NCI-H1930 (cell line): ENCODE measurements around the gene PTGES.

Source experiments
- DNase-seq, 2 experiments: peaks; one replicate each; lab custom pipeline; 2025; lab: John Stamatoyannopoulos, UW

The PTGES gene

DNA sequence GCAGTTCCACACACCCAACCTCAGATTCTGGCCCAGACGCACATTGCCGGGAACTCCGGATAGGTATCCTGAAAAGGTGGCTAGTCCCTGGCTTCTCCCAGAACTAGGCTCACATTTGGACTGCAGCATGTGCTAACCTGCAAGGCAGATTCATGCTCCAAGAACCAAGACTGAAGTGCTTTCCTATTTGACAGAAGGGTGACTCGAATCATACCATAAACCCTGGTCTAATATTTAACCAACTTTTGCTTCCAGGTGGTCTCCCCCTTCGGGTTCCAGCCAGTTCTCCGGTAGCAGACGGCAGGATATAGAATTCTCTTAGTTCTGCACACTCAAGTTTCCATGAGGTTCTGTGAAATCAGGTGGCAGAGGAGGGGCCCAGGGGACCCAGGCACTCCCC is 7.6 kb downstream of the PTGES start:
- DNase-seq, result no peak

DNA sequence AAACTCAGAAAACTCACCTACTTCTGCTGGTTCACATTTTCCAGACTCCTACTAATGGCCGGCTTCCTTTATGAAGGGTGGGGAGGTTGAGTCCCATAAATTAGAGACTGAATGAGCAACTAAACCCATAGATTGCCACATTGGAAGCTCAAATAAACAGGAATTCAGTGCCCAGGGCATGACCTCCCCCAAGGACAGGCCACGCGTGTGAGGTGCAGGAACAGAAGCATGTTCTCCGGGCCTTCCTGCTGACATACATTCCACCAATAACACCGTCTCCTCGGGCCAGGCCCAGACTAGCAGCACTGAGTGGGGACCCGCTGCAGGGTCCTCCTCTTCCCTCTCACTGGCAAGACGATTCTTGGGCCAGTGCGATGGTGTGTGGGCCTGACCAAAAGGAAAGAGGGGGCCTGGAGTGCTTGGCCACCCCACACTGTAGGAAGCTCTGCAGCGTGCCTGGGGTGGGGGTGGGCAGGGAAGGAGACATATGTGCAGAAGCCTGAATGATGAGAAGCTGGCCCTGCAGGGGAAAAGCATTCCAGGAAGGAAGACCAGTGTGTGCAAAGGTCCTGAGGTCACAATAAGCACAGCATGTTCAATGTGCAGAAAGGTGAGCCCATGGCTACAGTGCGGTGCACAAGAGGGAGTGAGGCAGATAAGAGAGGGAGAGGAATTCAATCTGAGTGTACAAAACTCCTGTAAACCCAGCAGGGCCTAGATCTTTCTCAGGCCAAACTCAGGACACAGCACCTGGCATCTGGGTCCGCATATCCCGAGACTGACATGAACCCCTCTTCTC is 12.0 kb downstream of the PTGES start:
- no peak for DNase-seq

DNA sequence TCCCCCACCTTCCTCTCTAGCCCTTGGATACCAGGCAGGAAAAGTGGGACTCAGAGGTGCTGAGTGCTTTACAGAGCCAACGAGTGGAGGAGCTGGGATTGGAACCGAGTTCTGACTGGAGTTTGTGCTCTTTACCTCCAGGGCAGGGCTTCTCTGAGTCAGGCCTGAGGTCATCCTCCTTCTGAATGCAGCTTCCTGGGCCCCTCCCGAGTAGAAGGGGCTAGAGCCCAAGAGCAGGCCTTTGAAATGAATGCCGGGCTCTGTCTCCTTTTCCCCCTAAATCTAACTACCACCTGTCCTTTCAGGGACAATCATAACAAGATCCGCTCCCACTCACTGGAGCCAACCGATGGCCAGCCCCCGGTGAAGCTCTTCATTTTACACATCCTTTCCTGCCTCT is 12.7 kb downstream of the PTGES start:
- no peak for DNase-seq

DNA sequence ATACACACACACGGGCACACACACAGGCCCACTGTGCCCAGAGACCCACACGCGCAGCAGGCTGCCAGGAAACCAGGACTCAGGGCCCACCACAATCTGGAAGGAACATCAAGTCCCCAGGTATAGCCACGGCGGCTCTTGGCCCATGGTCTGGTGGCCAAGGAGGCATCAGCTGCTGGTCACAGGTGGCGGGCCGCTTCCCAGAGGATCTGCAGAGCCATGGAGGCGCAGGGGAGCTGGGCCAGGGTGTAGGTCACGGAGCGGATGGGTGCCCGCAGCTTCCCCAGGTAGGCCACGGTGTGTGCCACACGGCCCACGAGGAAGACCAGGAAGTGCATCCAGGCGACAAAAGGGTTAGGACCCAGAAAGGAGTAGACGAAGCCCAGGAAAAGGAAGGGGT is 13.4 kb downstream of the PTGES start:
- no peak for DNase-seq

DNA sequence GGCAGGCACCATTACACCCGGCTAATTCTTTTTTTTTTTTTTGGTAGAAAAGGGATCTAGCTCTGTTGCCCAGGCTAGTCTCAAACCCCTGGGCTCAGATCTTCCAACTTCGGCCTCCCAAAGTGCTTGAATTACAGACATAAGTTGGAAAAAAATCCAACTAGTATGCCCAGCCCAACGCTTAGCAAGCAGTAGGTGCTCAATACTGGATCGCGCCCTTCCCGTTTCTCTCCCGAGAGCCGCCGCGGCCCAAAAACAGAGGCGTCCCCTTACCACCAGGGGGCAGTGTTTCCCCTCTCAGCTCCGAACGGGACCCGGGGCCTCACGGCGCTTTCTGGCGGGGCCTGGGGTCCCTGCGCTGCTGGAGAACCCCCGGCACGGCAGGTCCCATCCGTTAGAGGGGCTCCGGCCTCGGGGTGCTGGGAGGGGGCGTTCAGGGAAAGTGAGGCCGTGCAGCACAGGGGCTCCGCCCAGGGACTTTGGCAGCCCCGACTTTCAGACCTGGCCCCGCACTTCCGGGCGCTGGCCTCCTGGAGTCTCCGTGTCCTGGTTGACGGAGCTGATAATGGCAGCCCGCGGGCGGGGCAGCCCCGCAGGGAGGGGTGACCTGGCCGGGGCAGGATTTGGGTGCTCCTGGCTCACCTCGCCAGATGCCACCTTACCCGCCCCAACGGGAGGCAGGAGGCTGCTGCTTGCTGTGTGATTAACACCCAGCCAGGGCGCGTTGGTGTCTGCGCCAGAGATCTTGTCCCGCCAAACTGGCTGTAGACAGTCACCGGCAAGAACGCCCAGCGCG is 15.2 kb downstream of the PTGES start:
- DNase-seq, result peak; percentile 64 to 87

DNA sequence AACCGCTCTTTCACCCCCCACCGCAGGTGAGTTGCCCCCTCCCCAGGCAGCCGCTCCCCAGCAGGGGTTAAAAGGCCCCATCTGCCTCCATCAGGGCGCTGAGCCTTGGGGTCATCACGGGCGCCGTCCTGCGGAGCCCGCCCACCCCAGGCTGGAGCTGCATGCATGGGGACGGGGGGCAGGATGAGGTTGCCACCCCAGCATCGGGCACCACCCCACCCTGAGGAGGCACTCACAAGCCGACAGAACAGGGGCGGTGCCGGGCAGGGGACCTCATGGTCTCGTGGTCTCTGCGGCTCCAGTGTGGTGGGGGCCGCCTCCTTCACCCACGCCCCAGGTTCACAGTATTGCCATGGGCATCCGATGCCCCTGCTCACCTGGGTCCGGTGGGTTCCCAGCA is 16.5 kb downstream of the PTGES start:
- no peak for DNase-seq

DNA sequence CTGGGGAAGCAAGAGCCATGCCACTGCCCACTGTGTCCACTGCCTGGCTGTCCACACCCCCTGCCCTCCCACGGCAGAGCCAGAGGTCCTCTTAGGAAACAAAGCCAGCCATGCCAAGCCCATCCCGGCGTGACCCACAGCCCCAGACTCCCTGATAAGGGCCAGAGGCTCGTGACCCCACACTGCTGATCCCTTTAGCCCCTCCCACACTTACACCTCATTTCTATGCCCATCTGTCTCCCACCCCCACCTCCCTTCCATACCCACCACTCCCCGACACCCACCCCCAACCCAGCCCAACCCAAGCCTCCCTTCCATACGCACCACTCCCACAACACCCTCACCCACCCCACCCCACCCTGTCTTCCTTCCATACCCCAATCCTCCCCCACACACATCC is 17.3 kb downstream of the PTGES start:
- no peak for DNase-seq

DNA sequence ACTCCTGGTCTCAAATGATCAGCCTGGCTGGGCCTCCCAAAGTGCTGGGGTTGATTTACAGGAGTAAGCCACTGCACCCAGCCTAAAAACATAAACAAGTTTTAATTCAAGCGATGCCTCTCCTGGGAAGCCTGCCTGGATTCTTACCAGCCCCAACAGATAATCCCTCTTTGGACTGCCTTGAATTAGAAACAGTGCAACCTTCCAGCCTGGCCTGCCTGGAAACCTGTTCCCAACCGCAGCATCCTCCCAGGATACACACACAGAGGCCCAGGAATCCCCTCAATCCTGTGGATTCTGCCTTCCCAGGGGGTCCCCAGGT is 19.2 kb downstream of the PTGES start:
- no peak for DNase-seq

DNA sequence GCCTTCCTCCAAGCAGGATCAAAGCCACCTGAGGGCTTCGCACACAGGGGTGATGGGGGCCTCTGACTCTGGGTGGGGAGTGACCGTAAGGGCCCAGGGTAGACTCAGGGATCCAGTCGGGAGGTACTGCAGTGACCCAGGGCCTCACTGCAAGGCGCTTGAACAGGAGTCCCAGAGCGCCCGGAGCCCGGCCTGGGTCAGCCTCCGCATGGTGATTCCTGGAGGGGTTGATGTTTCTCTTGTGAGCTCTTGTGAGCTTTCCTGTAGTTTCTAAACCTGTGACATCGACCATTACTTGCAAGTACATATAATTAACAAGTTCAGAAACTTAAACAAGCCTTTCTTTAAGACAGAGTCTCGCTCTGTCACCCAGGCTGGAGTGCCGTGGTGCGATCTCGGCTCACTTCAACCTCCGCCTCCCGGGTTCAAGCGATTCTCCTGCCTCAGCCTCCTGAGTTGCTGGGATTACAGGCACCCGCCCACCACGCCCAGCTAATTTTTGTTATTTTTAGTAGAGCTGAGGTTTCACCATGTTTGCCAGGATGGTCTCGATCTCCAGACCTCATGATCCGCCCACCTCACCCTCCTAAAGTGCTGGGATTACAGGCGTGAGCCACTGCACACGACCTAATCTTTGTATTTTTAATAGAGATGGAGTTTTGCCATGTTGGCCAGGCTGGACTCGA is 19.8 kb downstream of the PTGES start:
- no peak for DNase-seq

DNA sequence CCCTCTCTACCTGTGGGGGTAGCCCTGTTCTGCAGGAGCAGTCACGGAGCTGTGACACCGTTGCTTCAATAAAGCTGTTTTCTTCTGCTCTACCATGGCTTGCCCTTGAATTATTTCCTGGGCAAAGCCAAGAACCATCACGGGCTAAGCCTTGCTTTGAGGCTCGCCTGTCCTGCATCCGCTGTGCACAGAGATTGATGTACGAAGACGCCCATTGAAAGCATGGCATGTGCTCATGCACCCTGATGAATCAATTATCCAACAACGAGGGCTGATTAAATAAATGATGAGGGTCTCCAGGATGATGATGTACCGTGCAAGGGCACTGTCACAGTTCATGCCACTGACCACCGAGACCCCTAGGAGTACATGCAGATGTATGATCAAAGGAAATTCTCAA is 20.7 kb downstream of the PTGES start:
- DNase-seq, result no peak

DNA sequence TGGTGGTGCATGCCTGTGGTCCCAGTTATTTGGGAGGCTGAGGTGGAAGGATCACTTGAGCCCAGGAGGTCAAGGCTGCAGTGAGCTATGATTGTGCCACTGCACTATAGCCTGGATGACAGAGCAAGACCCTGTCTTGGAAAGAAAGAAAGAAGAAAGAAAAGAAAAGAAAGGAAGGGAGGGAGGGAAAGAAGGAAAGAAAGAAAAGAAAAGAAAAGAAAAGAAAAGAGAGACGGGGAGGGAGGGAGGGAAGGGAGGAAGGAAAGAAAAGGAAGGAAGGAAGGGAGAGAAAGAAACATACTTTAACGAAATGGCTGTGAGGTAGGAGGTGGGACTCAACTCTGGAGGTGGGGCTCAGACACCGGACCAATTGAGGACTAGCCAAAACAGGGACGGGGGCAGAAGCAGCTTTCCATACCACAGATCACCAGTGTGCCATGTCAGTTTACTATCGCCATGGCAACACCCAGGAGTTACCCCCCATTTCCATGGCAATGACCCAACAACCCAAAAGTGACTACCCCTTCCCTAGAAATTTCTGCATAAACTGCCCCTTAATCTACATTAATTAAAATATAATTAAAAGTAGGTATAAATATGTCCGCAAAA is 21.3 kb downstream of the PTGES start:
- no peak for DNase-seq

DNA sequence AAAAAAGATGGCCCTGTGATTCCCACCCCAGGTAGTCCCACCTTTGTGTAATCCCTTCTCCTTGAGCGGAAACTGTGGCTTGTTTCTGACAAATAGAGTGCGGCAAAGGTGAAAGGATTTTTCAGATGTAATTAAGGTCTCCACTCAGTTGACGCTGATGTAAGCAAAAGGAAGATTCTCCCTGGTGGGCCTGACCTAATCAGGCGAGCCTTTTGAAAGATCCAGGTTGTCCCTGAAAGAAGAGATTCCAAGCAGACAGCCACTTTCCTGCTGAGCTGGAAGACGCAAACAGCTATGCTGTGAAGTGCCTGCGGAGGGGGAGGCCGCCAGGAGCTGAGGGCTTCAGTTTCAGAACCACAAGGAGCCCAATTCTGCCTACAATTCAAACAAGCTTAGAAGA is 24.1 kb downstream of the PTGES start:
- no peak for DNase-seq

DNA sequence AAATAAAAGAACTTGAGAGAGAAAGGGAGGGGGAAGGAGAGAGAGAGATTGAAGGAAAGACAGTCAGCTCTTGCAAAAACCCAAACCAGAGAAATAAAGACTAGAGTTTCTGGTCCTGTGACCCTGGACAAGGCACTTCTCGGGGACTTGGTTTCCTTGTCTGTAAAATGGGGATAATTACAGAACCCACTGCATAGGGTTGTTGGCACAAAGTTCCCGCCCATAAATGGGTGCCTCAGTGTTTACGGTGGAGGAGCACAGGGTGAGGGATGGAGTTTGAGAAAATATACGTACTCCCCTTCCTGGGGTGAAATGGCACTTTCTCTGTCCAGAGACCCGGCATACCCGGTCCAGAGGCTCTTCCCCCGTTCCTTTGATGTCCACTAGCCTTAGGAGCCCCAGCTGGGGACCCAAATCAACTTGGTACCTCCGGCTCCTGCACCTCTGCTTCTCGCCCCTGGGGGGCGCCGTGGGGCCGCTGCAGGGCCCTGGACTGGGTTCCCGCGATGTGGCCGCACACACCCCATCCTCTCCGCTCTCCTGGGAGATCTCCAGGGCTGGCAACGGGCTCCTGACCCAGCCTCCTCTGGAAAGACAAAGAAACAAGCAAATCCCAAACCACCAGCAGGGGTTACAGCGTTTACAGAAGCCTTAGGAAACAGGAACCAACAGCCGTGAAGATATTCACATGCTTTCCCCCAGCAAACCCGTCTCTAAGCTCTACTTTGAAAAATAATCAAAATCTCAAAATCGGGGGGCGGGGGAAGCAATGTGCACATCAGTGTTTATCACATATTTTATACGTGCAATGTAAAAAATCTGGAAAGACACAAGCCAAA is 26.3 kb downstream of the PTGES start:
- DNase-seq, result peak; percentile 35 to 66

DNA sequence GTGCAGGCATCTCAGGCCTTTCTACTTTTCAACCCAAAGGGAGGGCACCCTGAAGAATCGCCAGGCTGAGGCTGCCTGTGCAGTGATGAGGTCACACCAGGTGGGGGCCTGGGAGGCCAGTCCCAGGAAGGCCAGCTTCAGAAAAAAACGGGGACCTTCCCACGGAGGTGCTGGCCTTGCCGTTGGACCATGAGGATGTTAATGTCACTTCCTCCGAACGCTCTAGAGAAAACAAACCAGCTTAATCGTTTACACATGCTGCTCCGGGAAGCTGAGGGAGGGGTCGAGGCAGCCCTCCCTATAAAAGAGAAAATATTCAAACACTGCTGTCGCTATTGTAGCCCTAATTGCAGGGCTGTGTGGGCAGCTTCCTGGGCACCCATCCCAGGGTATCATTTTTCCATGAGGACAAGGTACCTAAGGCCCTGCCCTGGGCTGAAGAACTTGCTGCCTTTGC is 27.0 kb downstream of the PTGES start:
- DNase-seq, result no peak

DNA sequence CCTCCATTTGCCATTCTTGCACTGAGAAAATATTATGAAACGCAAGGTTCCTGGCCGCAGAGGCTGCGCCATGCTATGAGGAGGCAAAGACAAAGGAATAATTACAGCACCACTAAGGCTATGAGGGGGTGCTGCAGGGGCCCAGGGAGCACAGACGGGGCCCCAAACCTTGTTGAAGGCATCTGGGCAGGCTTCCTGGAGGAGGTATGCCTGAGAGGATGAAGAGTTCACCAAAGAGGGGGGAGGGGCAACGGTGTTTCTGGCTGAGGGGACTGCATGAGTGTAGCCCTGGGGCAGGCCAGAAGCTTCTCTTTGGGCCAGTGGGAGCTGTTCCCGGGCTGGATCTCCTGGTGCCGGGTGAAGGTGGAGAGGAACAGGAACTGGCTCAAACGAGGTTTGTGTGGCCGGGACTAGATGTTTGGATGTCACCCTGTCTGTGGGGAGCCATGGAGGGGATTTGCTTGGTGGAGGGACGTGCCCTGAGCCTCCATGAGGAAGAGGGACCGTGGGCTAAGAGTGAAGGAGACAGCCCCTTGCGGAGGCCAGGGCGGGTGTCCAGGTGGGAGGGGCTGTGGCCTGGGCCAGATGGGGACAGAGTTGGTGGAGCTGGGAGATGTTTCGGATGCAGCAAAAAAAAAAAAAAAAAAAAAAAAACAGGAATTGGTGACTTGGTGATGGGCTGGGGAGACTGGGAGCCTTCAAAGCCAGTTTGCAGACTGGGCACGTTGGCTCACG is 28.2 kb downstream of the PTGES start:
- no peak for DNase-seq

DNA sequence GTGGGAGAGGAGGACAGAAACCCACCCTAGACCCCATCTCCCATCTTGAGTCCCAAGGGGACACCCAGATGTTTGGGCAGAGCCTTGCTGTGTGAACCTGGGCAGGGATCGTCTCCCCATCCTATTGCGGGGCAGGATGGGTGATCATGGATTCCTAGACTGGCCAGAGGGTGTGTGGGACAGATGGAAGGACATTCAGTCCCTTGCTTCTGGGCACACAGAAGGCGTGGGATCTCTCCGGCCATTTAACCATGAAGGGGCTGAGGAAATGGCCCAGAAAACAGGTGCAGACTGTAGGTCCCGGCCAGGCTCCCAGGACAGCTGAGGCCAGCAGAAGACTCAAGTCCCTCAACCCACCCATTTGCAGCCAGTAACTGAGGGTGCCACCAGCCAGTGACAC is 29.9 kb downstream of the PTGES start:
- DNase-seq, result no peak

DNA sequence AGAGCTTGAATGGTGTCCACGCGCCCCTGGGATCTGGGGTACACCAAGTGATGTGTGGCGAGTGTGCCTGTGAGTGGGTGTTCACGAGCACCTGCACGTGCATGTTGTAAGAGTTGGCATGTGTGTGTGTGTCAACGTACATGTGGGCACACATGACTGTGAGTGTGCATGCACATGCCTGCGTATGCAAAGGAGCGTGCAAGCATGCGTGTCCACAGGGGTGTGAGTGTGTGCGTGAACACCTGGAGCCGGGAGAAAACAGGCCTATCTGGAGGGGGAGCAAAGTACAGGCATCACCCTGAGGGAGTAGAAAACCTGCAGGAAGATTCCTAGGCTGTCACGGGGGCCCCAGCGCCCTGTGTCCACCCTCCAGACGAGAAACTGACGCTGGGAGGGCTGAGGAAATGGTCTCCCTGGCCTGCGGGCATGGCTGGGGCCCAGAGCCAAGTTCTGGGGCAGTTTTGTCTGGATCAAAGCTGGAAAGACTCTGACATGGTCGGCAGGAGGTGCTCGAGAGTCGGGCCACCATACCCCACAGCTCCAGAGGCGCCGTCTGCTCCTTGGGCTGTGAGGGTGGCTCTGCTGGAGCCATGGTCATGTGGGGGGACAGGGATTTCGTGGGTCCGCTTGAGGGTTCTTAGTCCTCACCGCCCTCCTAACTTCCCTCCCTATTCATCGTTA is 31.8 kb downstream of the PTGES start:
- no peak for DNase-seq

DNA sequence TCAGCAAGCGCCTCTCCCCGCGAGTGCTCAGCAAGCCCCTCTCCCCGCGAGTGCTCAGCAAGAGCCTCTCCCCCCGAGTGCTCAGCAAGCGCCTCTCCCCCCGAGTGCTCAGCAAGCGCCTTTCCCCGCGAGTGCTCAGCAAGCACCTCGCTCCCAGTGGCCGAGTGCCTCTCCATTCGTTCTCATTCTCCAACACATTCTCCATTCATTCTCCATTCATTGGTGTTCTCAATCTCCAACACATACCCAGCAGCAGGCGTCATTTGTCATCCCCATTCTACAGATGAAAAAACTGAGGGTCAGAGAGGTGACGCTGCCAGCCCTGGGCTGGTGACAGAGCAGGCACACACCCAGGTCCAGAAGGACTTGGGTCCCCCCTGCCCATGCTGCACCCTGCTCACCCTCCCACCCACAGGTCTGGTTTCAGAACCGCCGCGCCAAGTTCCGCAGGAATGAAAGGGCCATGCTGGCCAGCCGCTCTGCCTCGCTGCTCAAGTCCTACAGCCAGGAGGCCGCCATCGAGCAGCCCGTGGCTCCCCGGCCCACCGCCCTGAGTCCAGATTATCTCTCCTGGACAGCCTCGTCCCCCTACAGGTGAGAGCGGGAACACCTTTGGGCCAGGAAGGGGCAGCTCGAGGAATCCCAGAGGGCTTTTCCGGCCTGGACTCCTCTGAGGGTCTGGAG is 32.5 kb downstream of the PTGES start:
- no peak for DNase-seq

DNA sequence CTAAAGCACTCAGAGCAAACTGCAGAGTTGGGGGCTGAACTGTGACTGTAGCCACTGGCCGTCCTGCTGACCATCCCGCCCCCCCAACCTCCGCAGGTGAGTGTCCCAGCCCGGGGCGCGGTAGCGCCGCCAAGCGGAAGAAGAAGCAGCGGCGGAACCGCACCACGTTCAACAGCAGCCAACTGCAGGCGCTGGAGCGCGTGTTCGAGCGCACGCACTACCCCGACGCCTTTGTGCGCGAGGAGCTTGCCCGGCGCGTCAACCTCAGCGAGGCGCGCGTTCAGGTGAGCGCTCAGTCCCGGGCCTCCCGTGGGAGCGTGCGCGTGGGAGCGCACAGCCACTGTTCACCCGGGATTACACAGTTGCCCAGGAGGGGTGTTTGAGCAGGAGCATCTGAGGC is 33.7 kb downstream of the PTGES start:
- DNase-seq, result no peak

DNA sequence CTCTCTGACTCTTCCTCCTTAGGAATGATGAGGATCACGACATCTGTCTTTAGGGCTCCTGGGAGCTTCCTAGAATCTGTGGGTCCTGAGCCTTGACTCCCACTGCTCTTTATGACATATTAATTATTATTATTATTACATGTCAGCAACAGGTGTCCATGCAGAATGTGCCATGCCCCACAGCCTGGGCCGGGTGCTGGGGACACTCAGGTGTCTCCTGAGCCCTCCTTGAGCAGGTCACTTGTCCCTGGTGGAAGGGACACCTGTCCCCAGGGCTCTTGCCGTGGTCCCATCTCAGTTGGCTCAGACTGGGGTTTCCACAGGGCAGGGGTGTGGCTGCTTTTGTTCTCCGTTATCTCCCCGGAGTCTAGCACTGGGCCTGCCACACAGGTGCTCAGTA is 34.2 kb downstream of the PTGES start:
- DNase-seq, result no peak
